ENCODE results near the gene SLC39A11.

GRCh38 chr17:73091410-73091769 lies 1.1 kb downstream of the SLC39A11 start:
- TF ChIP-seq POLR2A (IDR thresholded peaks at IDR 0.05; ENCODE audit: low read depth, low read length), result no peak
- no peak for TF ChIP-seq POLR2AphosphoS5 (IDR thresholded peaks at IDR 0.05; ENCODE audit: low read depth, low read length)
- TF ChIP-seq SPI1 (IDR thresholded peaks at IDR 0.05; ENCODE audit: low read depth, low read length), result no peak
- TF ChIP-seq TAF1 (IDR thresholded peaks at IDR 0.05; ENCODE audit: low read depth, low read length), result no peak
- TF ChIP-seq PAX5 (IDR thresholded peaks at IDR 0.05; ENCODE audit: insufficient read depth, low read length, severe bottlenecking), result no peak
- no peak for TF ChIP-seq POU2F2 (IDR thresholded peaks at IDR 0.05; ENCODE audit: low read depth, low read length)

All from GM12891 (cell line).